GM04503 (cell line): ENCODE measurements around the gene ADGRD1.

Experiments used
- DNase-seq: peaks from one replicate; pipeline ENCODE4 v3.0.0-alpha.2; 2012; ENCODE audit warnings: low read depth

ADGRD1 gene

GRCh38 chr12:131025234-131025633 lies 71.5 kb downstream of the ADGRD1 start:
- no peak for DNase-seq

- no peak for DNase-seq
Observed at GRCh38 chr12:131025939-131026702, 72.4 kb downstream of the ADGRD1 start.

- DNase-seq: no peak
Observed at GRCh38 chr12:131026754-131027153, 73.0 kb downstream of the ADGRD1 start.

GRCh38 chr12:131027264-131027663 lies 73.6 kb downstream of the ADGRD1 start:
- no peak for DNase-seq

- no peak for DNase-seq
Observed at GRCh38 chr12:131027876-131028586, 74.3 kb downstream of the ADGRD1 start.

GRCh38 chr12:131028587-131029338 lies 75.1 kb downstream of the ADGRD1 start:
- no peak for DNase-seq

- no peak for DNase-seq
Observed at GRCh38 chr12:131030472-131031328, 77.0 kb downstream of the ADGRD1 start.

GRCh38 chr12:131032082-131032750 lies 78.5 kb downstream of the ADGRD1 start:
- DNase-seq: no peak

GRCh38 chr12:131033486-131033885 lies 79.8 kb downstream of the ADGRD1 start:
- no peak for DNase-seq

- no peak for DNase-seq
Observed at GRCh38 chr12:131033886-131034482, 80.3 kb downstream of the ADGRD1 start.

- DNase-seq: no peak
Observed at GRCh38 chr12:131034631-131035244, 81.0 kb downstream of the ADGRD1 start.

- DNase-seq: no peak
Observed at GRCh38 chr12:131035245-131035681, 81.6 kb downstream of the ADGRD1 start.

GRCh38 chr12:131038159-131038558 lies 84.5 kb downstream of the ADGRD1 start:
- DNase-seq: no peak

- no peak for DNase-seq
Observed at GRCh38 chr12:131038961-131039950, 85.5 kb downstream of the ADGRD1 start.

GRCh38 chr12:131040491-131040890 lies 86.8 kb downstream of the ADGRD1 start:
- no peak for DNase-seq

- DNase-seq: no peak
Observed at GRCh38 chr12:131041216-131041967, 87.7 kb downstream of the ADGRD1 start.

- DNase-seq: no peak
Observed at GRCh38 chr12:131041968-131042833, 88.5 kb downstream of the ADGRD1 start.
